Muscle of leg (tissue), 16 donors: ENCODE data around the gene OPTC. TPM values are rescaled to one million over a fixed set of nuclear protein-coding genes. Genes with fewer than 3 reads are reported as not detected.
"Not testable (repeated sequence)": the region's sequence is repeated elsewhere in the genome, so short reads cannot be mapped to it uniquely, and the experiment has no call there.

Experiments used
- DNase-seq: peaks from one replicate; pipeline ENCODE4 v3.0.0; 2013
- H3K27ac ChIP-seq: one replicate; pipeline ENCODE4 v1.5.1; 2013; ENCODE audit warnings: mild to moderate bottlenecking, low read length, control low read depth
- H3K27me3 ChIP-seq: one replicate; pipeline ENCODE4 v1.6.1; 2013; ENCODE audit warnings: low read length; ENCODE audit not compliant: control insufficient read depth, insufficient read depth
- H3K36me3 ChIP-seq: one replicate; pipeline ENCODE4 v1.6.1; 2013; ENCODE audit warnings: low read length; ENCODE audit not compliant: control insufficient read depth, insufficient read depth
- H3K4me1 ChIP-seq: one replicate; pipeline ENCODE4 v1.6.1; 2013; ENCODE audit warnings: low read length; ENCODE audit not compliant: control insufficient read depth, insufficient read depth
- H3K4me3 ChIP-seq: one replicate; pipeline ENCODE4 v1.5.1; 2013; ENCODE audit warnings: low read length, control low read depth
- H3K9me3 ChIP-seq: replicated peaks from 2 replicates; pipeline ENCODE4 v1.6.1; 2013; ENCODE audit warnings: low read depth, low read length; ENCODE audit not compliant: control insufficient read depth
- WGBS: methylation state at CpG from one replicate; pipeline ENCODE4 v1.1.5; 2013; ENCODE audit warnings: missing lambda C conversion rate; ENCODE audit not compliant: insufficient coverage; 5-methylcytosine and 5-hydroxymethylcytosine counted together
- long read RNA-seq, 11 donors: transcript quantifications; one replicate each; lab custom pipeline, GENCODE V29; 2026
- polyA plus RNA-seq, 8 donors: library from polyadenylated mRNA; unstranded; fragments of 120-200 nt; gene quantifications; one replicate each; pipeline versions ENCODE4 v1.2.1 to v1.2.3, GENCODE V29; 2013; ENCODE audit warnings: inconsistent platforms in 1 of 8, low replicate concordance in 1 of 8; ENCODE audit not compliant: insufficient read length in 8 of 8, insufficient read depth in 1 of 8
- total RNA-seq: library from RNA; stranded (reverse); fragments of 120-200 nt; gene quantifications from one replicate; pipeline ENCODE4 v1.2.4, GENCODE V29; 2013

Gene OPTC, protein sequence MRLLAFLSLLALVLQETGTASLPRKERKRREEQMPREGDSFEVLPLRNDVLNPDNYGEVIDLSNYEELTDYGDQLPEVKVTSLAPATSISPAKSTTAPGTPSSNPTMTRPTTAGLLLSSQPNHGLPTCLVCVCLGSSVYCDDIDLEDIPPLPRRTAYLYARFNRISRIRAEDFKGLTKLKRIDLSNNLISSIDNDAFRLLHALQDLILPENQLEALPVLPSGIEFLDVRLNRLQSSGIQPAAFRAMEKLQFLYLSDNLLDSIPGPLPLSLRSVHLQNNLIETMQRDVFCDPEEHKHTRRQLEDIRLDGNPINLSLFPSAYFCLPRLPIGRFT
- total RNA-seq (not detected), polyA plus RNA-seq (not detected)
- long read RNA-seq, donor 1, result 0 reads
- long read RNA-seq, donor 2, result 0 reads
- long read RNA-seq, donor 3, result 0 reads
- long read RNA-seq, donor 4, result 0 reads
- long read RNA-seq, donor 5, result 0 reads
- long read RNA-seq, donor 6, result 0 reads
- long read RNA-seq, donor 7, result 0 reads
- long read RNA-seq, donor 8, result 0 reads
- long read RNA-seq, donor 9, result 0 reads
- long read RNA-seq, donor 10, result 0 reads
- long read RNA-seq, donor 11, result 0 reads

DNA sequence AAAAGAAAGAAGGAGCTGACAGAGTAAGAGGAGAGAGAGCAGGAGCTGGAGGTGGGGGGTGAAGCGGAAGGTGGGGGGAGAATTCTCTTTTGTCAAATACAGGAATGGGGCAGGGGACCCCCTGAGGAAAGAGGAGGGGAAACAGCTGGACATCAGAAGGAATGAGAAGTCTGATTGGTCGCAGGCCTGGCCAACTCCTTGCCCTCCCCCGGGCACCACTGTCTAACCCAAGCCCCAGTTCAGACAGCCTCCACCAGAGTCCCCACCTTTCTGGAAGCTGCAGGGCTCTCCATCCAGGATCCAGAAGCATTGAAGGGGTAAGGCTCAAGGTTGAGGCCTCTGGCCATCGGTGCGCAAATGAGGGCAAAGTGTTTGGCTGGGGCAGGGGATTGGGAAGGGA is at the start of gene OPTC:
OPTC (plus strand) TSS at position 253 of the 400 bp plus-strand sequence. CDS start 1,853 bp downstream, outside the sequence.
- no peak for DNase-seq
- Histone ChIP-seq H3K4me3 (no peak within 1 kb of the TSS), H3K36me3 (no peaks in the 10 kb centered on the region), H3K27me3 (peaks cover 5% of the 10 kb centered on the region), H3K9me3 (no peaks in the 10 kb centered on the region), H3K4me1 (peaks cover 11% of the 10 kb centered on the region), H3K27ac (no peak within 1 kb of the TSS)
- WGBS, result 95% methylated on average over 2 of the region's 5 CpGs

DNA sequence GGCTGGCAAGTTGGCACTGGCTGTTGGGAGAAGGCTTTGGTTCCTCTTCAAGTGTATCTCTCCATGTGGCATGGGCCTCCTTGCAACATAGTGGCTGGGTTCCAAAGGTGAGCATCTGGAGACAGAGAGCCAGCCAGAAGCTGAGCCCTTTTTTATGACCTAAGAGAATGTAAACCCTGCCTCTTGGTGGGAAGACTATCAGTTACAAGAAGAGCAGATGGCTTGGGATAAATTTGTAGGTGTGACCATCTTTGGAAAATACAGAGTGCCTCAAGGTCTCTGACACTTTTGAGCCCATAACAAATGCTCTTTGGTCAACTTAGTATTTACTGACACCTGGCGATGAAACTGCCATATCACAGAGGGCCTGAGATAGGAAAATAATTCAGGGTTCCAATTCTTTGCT is 49.8 kb upstream of the OPTC start:
- Histone ChIP-seq H3K4me1 (peaks cover 22% of the 10 kb centered on the region), H3K9me3 (peaks cover 7% of the 10 kb centered on the region), H3K27ac (no peak overlapping the region), H3K36me3 (no peaks in the 10 kb centered on the region), H3K27me3 (peaks cover 9% of the 10 kb centered on the region), H3K4me3 (no peak overlapping the region)
- no CpG with 5 or more reads among the region's 1 CpG for WGBS
- DNase-seq, result no peak

DNA sequence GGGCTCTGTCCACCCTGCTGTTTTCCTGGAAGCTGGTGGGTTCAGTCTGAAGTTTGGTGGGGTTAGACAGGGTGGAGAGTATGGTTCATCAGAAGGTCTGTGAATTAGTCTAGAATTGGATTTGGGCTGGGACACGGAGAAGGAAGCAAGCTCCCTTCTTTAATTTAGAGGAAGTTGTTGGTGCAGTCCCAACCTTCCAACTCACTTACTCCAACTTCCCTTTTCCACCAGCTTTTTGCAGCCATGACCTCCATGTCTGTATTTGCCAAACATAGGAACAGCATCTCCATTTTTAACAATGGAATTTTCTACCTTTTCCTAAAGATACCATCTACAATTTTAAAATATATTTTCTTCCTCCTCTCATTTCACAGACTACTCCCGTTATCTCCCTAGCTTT is 46.8 kb upstream of the OPTC start:
- no CpG with 5 or more reads among the region's 2 CpGs for WGBS
- Histone ChIP-seq H3K9me3 (peaks cover 7% of the 10 kb centered on the region), H3K27me3 (peaks cover 7% of the 10 kb centered on the region), H3K4me3 (no peak overlapping the region), H3K27ac (no peak overlapping the region), H3K36me3 (no peaks in the 10 kb centered on the region), H3K4me1 (peaks cover 14% of the 10 kb centered on the region)
- no peak for DNase-seq

DNA sequence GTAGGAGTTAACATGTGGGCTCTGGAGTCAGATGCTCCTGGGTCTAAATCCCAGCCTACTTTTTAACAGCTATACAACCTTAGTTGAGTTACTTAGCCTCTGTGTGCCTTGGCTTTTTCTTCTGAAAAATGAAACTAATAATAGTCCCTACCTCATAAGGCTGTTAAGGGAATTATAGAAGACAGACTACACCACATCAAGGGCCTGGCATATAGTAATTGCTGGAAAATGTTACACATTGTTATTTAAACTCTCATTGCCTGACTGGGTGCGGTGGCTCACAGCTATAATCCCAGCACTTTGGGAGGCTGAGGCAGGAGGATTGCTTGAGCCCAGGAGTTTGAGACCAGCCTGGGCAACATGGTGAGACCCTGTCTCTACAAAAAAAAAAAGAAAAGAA is 46.4 kb upstream of the OPTC start:
- peak; percentile 37 for DNase-seq
- not testable (repeated sequence) for H3K4me3 ChIP-seq, H3K9me3 ChIP-seq, H3K27me3 ChIP-seq, H3K36me3 ChIP-seq, H3K27ac ChIP-seq
- 100% methylated on average over 1 of the region's 1 CpG for WGBS
- H3K4me1 ChIP-seq, result peaks cover 14% of the 10 kb centered on the region

DNA sequence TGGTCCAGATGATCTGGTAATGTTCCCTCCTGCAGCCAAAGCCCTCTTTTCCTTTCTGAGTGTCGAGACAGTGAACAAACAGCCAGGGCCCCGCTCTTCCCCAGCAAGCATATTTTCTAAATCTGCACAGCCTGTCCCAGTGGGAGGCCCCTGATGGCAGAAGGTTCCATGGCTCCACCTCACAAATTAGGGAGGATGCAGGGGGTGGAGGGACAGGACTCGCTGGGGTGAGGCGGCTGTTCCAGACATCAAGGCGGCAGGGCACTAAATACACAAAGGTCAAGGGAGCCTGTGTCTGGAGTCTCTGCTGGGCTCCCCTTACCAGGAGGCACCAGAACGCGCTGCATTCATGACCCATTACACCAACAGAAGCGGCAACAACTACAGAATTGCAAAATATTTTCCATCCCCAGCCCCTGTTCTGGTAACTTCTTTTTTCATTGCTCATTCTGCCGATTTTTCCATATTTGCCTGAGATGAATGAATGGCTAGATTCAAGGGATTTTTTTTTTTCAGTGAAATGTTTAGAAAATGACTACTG is 45.4 kb upstream of the OPTC start:
- 47% methylated on average over 5 of the region's 9 CpGs for WGBS
- Histone ChIP-seq H3K9me3 (peaks cover 7% of the 10 kb centered on the region), H3K4me1 (peaks cover 15% of the 10 kb centered on the region), H3K36me3 (no peaks in the 10 kb centered on the region), H3K27ac (peak overlapping the region; percentile 17), H3K27me3 (peaks cover 7% of the 10 kb centered on the region), H3K4me3 (no peak overlapping the region)
- peak; percentile 48 for DNase-seq

DNA sequence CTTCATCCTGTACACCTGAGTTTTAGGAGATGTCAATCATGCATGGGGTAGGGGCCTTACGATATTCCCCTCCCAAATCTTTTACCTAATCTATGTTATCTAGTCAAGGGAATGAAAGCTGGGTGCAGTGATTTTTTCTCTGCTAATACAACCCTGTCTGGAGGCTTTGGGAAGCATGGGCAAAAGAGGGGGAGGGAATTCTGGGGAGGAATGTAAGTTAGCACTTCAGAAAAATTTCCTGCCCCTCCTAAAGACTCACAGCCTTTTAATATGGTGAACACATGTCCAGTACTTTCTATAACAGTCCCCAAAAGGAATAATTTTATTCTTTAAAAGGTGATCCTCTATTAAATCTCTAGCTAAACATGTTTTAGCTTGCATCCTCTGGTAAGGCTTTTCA is 44.0 kb upstream of the OPTC start:
- H3K36me3 ChIP-seq, result no peaks in the 10 kb centered on the region
- DNase-seq, result no peak
- WGBS, result no CpG with 5 or more reads among the region's 1 CpG
- no peak overlapping the region for H3K4me3 ChIP-seq
- H3K9me3 ChIP-seq, result peaks cover 7% of the 10 kb centered on the region
- H3K4me1 ChIP-seq, result peaks cover 16% of the 10 kb centered on the region
- no peak overlapping the region for H3K27ac ChIP-seq
- peaks cover 8% of the 10 kb centered on the region for H3K27me3 ChIP-seq

DNA sequence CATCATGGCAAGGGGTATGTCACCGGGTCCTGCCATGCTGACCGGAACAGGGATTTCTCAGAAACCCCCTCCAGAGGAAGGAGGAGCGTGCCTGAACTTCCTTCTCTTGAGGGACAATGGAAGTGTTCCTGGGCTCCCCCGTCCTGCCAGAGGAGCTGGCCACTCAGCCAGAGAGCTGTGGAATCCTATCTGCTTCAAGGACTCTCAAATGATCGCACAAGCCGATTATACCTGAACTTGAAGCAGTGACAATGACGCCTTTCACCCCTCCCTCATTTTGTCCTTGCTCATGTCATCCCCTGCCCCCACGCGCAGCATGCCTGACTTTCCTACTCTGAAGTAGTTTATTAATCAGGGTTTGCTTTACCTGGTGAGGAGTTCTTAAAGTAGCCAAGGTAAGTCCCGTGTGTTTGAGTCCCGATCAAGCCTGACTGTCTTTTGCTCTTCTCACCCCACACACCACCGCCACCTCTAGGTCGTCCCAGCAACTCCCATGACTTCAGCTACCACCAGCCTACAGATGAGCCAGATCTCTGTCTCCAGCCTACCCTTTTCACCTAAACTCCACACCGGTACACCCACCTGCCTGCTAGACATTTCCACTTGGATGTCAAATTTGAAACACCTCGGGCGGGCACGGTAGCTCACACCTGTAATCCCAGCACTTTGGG is 43.3 kb upstream of the OPTC start:
- Histone ChIP-seq H3K4me1 (peaks cover 16% of the 10 kb centered on the region), H3K36me3 (no peaks in the 10 kb centered on the region), H3K27ac (no peak overlapping the region), H3K9me3 (peaks cover 2% of the 10 kb centered on the region), H3K4me3 (no peak overlapping the region), H3K27me3 (peaks cover 8% of the 10 kb centered on the region)
- WGBS, result 70% methylated on average over 10 of the region's 17 CpGs
- DNase-seq, result no peak

DNA sequence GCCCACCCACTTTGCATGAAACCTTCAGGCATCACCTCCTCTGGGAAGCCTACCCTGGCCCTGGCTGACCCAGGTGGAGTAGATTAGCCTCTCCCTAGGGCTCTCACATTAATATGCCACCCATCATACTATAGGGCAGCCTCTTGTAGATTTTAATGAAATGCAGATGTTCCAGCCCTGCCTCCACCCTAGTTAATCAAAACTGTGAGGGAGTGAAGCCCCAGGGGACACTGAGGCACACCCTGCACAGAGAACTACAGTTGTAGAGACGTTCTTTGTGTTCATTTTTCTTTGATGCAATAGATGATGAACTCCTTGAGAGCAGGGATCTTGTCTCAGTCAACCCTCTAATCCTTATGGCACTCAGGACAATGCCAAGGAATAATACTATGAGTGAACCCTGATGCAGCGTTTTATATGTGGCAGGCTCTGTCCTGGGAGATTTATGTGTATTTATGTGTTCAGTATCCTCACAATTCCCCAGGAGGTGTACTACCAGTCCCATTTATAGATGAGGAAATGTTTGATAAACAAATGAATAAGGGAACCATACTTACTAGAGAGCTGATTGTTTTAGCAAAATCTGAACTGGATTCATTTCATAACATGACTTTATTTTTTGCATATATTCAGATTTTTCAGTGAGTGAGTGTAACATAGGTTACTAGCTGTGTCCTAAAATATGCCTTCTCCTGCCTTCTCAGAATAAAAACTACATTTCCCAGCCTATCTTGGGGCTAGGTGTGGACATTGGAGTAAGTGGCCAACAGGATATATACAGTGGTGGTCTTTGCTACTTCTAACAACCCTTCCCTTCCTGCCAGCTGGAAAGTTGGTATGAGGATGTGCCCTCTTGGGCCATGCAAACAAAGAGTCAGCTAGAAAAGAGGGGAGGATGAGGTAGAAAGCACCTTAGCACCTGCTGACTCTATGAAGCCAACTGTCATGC is 41.8 kb upstream of the OPTC start:
- H3K27me3 ChIP-seq, result peaks cover 8% of the 10 kb centered on the region
- DNase-seq, result peak; percentile 43
- 60% methylated on average over 1 of the region's 2 CpGs for WGBS
- peaks cover 16% of the 10 kb centered on the region for H3K4me1 ChIP-seq
- H3K27ac ChIP-seq, result no peak overlapping the region
- H3K36me3 ChIP-seq, result no peaks in the 10 kb centered on the region
- no peaks in the 10 kb centered on the region for H3K9me3 ChIP-seq
- no peak overlapping the region for H3K4me3 ChIP-seq

DNA sequence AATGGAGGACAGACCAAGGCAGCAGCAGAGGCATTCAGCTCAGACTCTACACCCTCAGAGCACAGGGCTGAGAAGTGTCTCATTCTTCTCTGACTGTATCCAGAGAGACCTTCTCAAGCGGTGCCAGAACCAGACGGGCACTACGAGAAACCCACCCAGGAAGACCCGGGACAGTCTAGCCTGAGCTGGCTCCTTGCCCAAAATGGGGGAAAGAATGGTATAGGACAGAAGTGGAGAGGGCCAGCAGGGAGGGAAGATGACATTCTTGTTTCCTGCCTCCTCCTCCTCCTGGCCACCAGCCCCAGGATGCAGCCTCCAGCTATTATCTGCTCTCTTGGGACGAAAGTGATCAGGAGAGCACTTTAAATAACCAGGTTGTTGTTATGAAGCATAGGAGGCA is 40.9 kb upstream of the OPTC start:
- Histone ChIP-seq H3K4me3 (no peak overlapping the region), H3K4me1 (peaks cover 16% of the 10 kb centered on the region), H3K9me3 (no peaks in the 10 kb centered on the region), H3K36me3 (no peaks in the 10 kb centered on the region), H3K27me3 (peaks cover 8% of the 10 kb centered on the region), H3K27ac (no peak overlapping the region)
- no peak for DNase-seq
- 87% methylated on average over 3 of the region's 5 CpGs for WGBS
